ENCODE data around the gene SRI.
"Not testable (repeated sequence)": the region's sequence is repeated elsewhere in the genome, so short reads cannot be mapped to it uniquely, and the experiment has no call there.

The SRI gene

DNA sequence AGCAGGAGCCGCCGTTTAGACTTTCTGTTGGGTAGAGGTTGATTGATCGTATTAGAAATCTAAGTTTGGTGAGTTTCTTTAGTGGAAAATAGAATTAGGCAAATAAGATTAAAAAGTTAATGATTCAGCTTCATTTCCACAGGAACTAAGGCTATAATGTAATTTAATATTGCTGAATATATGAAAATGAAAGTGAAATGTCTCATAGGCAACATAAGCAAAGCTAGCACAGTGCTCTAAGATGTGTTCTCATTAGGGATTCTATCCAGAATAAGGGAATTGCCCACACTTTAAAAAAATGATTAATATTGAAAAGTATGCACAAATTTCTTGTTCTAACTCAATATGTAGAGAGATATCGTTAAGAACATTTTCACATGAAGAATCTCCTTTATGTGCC, 47.0 kb downstream of the SRI start:
- DNase-seq: no peak

DNA sequence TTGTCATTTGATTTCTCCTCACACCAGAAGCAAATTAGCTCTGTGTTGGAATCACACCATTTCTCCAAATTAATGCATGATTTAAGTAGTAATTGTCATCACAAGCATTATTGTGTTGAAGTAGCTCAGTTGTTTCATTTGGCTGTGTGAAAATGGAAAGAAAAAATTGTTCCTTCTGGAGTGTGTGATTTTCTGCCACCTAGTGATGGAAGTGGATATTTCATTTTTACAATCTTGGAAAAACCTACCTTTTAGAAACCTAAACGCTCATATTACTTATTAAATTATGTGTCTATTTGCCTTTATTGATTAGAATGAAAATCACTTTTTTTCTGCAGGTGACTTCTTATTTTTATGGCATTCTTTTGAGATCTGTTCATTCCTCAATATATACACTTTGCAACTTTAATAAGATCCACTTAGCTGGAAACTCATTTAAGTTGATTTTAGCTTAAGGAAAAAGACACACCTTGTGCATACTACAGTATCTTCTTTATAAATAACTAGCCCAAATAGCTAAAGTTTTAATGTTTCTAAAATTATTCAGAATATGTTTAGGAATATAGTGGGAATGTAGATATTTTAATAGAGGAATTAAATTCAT, 50.0 kb downstream of the SRI start:
- DNase-seq: no peak

DNA sequence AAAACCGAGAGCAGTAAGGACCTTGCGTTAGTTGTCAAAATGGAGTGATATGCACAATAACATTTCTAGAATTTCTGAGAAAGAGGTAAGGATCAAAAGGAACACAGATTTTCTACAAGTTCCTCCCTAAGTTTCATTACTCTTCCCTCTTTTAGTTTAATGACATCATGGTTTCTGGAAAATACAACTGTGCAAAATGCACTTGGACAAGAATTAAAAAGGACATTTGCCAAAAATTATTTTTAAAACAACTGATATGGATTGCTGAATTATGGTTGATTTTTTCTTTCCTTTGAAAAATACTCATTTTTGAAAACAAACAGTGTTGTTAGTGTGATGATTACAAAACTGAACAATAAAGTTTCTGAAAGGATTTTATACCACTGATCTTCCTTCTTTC, 52.1 kb downstream of the SRI start:
- DNase-seq: no peak

DNA sequence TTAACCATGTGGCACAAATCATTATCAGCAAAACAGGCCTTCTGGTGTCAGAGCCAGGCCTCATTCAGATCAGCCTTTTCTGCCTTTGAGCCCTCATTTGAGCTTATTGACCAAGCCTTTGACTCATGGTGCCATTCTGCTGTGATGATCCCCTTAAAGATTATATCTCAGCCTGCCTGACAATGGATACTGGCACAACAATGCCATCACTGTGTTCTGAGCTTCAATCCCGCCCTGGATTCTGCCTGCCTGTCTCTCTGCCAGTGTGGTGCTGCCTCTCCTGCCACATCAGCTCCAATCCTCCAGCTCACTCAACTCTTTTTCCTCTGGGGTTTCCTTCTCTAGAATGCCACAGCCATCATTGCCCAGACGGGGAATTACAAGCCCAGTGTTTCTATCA, 52.6 kb downstream of the SRI start:
- DNase-seq: no peak

DNA sequence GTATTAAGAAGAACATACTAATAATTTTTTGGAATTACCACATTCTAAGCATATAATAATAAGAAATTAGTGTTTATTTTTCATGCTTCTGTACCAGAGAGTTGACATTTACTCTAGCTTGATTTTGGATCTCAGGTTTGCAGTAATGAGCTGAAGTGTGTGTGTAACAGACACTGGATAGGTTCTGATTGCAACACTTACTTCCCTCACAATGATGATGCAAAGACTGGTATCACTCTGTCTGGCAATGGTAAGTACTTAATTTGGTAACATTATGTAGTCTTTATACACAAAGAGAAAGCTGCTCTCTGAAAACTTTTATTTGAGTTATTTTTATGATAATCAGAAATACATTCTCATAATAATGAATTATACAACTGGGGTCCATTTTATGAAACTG, 54.1 kb downstream of the SRI start:
- DNase-seq: no peak

DNA sequence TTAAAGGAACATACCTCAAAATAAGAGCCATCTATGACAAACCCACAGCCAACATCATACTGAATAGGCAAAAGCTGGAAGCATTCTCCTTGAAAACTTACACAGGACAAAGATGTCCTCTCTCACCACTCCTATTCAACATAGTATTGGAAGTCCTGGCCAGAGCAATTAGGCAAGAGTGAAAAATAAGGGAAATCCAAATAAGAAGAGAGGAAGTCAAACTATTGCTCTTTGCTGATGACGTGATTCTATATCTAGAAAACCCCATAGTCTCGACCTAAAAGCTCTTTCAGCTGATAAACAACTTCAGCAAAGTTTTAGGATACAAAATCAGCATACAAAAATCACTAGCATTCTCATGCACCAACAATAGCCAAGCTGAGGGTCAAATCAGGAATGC, 60.1 kb downstream of the SRI start:
- not testable (repeated sequence) for DNase-seq

DNA sequence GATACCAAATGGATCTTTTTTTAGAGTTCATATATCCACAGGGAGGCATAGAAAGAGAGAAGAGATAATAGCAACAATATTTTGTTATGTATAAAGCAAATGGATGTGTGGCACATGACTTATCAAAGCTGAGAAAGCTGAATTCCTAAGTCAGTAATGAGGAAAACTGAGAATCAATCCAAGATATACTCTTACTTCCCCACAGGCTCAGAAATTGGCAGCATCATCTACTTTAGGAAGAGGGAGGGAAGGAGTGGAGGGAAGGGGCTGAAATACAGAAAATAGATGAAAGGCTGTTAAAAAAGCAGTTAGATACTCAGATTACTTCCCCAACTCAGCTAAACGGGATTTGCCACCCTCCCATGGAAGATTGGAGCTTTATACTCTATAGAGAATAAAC, 63.5 kb downstream of the SRI start:
- no peak for DNase-seq

DNA sequence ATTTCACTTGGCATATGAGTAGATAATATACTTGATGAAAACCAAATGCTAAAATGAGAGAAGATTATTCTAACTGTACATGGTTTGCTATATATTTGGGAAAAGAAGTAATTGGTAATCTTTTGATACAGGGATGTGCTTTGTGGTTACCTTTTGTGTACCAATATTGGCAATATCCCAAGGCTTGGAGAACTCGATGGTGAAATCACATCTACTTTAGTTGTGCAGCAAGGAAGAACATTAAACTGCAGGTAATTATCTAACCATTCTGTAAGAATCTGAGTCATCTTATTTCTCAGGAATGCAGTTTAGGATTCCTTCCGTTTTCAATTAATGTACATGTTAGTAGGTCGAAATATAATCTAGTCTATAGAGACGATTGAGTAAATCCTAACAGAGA, 64.1 kb downstream of the SRI start:
- DNase-seq: no peak

Measured in NCI-H446 treated with DMSO at 0.1 percent for 48 hours (cell line).